SU-DHL-6 (cell line): Measurements from ENCODE around the gene CNEP1R1.
A peak's percentile ranks its signal among the peaks of the same experiment; 100 is the strongest.

ENCODE experiments used
- H2AFZ ChIP-seq: fragments of 200-600 bp; sonication (generic); 2 replicates; pipeline ENCODE4 v1.6.1; 2014; ENCODE audit warnings: low read depth, mild to moderate bottlenecking, moderate library complexity, mixed read lengths, antibody characterized with exemption, low read length; ENCODE audit not compliant: severe bottlenecking
- H3F3A ChIP-seq: fragments of 200-600 bp; shearing (Covaris generic); 2 replicates; pipeline ENCODE4 v1.6.0; 2016; ENCODE audit warnings: antibody characterized with exemption, mild to moderate bottlenecking; ENCODE audit not compliant: insufficient read depth
- H3K27ac ChIP-seq: fragments of 200-600 bp; sonication (generic); 2 replicates; pipeline ENCODE4 v1.5.1; 2016; ENCODE audit warnings: low read depth, mild to moderate bottlenecking, low read length, moderate library complexity, mixed read lengths
- H3K27me3 ChIP-seq: fragments of 200-600 bp; sonication (generic), shearing (Covaris generic); 2 replicates; pipeline ENCODE4 v1.6.0; 2014; ENCODE audit warnings: mild to moderate bottlenecking, low read length
- H3K36me3 ChIP-seq: fragments of 200-600 bp; sonication (generic); 2 replicates; pipeline ENCODE4 v1.6.1; 2014; ENCODE audit warnings: mild to moderate bottlenecking, low read length, mixed read lengths
- H3K4me2 ChIP-seq: fragments of 300-600, 200-600 bp; shearing (Covaris generic), sonication (generic); 2 replicates; pipeline ENCODE4 v1.6.0; 2014; ENCODE audit warnings: low read length, low read depth, mild to moderate bottlenecking; ENCODE audit not compliant: poor library complexity, severe bottlenecking
- H3K4me3 ChIP-seq: fragments of 200-600 bp; sonication (generic); 2 replicates; pipeline ENCODE4 v1.5.1; 2014; ENCODE audit warnings: antibody characterized with exemption, low read length, mild to moderate bottlenecking, mixed read lengths; ENCODE audit not compliant: insufficient read depth, poor library complexity, severe bottlenecking
- H3K79me2 ChIP-seq: fragments of 200-600 bp; sonication (generic); 2 replicates; pipeline ENCODE4 v1.6.1; 2014; ENCODE audit warnings: mild to moderate bottlenecking, low read length, moderate library complexity; ENCODE audit not compliant: insufficient read depth
- H3K9ac ChIP-seq: fragments of 200-600 bp; sonication (generic); 2 replicates; pipeline ENCODE4 v1.7.0; 2014; ENCODE audit warnings: mild to moderate bottlenecking, low read length
- H3K9me2 ChIP-seq: fragments of 200-600 bp; sonication (generic); replicated peaks from 2 replicates; pipeline ENCODE4 v1.6.1; 2014; ENCODE audit warnings: low read length; ENCODE audit not compliant: insufficient read depth
- H3K9me3 ChIP-seq: fragments of 200-600 bp; sonication (generic); 2 replicates; pipeline ENCODE4 v1.6.1; 2014; ENCODE audit warnings: low read length, mixed read lengths; ENCODE audit not compliant: insufficient read depth
- H4K20me1 ChIP-seq: fragments of 200-600 bp; sonication (generic); 2 replicates; pipeline ENCODE4 v1.6.1; 2014; ENCODE audit warnings: low read depth, mild to moderate bottlenecking, antibody characterized with exemption, low read length, moderate library complexity, mixed read lengths
- EZH2phosphoT487 ChIP-seq: fragments of 200-600 bp; sonication (generic), shearing (Covaris generic); conservative IDR thresholded peaks from 2 replicates; pipeline ENCODE4 v1.6.1; 2018; ENCODE audit warnings: mild to moderate bottlenecking, antibody characterized with exemption, low read length, moderate library complexity, mixed read lengths
- TF ChIP-seq, protein P1 (sequence below): fragments of 200-600 bp; sonication (generic); IDR thresholded peaks from one replicate; pipeline ENCODE4 v1.5.1; 2017; ENCODE audit warnings: antibody characterized with exemption, mild to moderate bottlenecking, low read length, moderate library complexity; ENCODE audit not compliant: insufficient read depth, poor library complexity, severe bottlenecking

Gene CNEP1R1

DNA sequence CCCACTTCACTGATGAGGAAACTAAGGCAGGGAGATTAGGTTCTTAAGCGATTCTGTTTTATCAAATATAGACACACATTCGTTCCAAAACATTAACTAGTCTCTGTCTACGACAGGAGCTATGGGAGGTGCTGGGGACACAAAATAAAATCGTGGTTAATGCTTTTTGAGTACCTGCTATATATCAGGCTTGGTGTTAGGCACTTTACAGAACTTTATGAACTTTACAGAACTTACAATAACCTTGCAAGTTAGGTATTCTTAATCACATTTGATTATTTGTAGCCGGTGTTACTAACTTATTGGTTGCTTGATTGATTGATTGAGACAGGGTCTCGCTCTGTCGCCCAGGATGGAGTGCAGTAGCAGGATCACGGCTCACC is 40.2 kb downstream of the CNEP1R1 start:
- peak overlapping the region; percentile 66 for H2AFZ ChIP-seq
- TF ChIP-seq EZH2phosphoT487, result no peak
- TF ChIP-seq, protein P1, sequence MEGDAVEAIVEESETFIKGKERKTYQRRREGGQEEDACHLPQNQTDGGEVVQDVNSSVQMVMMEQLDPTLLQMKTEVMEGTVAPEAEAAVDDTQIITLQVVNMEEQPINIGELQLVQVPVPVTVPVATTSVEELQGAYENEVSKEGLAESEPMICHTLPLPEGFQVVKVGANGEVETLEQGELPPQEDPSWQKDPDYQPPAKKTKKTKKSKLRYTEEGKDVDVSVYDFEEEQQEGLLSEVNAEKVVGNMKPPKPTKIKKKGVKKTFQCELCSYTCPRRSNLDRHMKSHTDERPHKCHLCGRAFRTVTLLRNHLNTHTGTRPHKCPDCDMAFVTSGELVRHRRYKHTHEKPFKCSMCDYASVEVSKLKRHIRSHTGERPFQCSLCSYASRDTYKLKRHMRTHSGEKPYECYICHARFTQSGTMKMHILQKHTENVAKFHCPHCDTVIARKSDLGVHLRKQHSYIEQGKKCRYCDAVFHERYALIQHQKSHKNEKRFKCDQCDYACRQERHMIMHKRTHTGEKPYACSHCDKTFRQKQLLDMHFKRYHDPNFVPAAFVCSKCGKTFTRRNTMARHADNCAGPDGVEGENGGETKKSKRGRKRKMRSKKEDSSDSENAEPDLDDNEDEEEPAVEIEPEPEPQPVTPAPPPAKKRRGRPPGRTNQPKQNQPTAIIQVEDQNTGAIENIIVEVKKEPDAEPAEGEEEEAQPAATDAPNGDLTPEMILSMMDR, result no peak
- no peaks in the 10 kb centered on the region for H3K9me3 ChIP-seq
- peak overlapping the region; percentile 36 for H3K4me3 ChIP-seq
- no peaks in the 10 kb centered on the region for H3K9me2 ChIP-seq
- no peak overlapping the region for H3K27ac ChIP-seq
- no peaks in the 10 kb centered on the region for H3F3A ChIP-seq
- H3K4me2 ChIP-seq, result peak overlapping the region; percentile 48
- no peaks in the 10 kb centered on the region for H3K27me3 ChIP-seq
- H3K79me2 ChIP-seq, result peaks cover 36% of the 10 kb centered on the region
- H3K9ac ChIP-seq, result no peak overlapping the region; the same call in 1 of the 2 replicates
- H4K20me1 ChIP-seq, result no peaks in the 10 kb centered on the region
- H3K36me3 ChIP-seq, result 0 out of 2 replicates have a peak, but pooled peaks cover 6% of the 10 kb centered on the region

DNA sequence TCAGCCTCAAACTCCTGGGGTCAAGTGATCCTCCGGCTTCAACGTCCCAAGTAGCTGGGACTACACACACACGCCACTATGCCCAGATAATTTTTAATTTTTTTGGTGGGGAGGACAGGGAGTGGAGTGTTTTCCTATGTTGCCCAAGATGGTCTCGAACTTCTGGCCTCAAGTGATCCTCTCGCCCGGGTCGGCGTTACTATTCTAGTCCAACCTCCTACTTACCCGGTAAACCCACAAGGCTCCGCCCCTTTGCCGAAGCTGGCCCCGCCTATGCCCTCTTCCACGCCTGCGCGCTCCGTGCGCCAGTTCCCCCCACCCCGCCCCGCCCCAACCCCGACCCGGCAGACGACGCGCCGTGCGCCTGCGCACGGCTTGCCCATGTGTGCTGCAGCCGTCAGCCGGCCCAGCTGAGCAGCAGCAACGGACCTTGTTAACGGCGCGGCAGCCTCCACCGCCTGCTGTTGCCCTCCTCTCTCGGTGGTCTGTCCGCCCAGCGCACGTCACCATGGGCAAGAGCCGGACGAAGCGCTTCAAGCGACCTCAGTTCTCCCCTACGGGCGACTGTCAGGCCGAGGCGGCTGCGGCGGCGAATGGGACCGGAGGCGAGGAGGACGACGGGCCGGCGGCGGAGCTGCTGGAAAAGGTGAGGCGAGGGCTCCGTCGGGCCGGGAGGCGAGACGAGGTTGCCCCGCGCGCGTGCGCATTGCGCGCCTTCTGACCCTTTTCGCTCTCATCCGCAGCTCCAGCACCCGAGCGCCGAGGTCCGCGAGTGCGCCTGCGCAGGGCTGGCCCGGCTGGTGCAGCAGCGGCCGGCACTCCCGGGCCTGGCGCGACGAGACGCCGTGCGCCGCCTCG is 40.8 kb downstream of the CNEP1R1 start, which contains the start of gene HEATR3:
Gene HEATR3 (plus strand): TSS at position 347 of the 858 bp plus-strand sequence. CDS start 162 bp downstream, at position 509.
- Histone ChIP-seq H3F3A (no peaks in the 10 kb centered on the region), H3K27ac (peak within 1 kb of the TSS; percentile 91), H3K27me3 (no peaks in the 10 kb centered on the region), H3K4me2 (peak within 1 kb of the TSS; percentile 67), H4K20me1 (no peaks in the 10 kb centered on the region), H3K9me2 (no peaks in the 10 kb centered on the region), H3K4me3 (peak within 1 kb of the TSS; percentile 84), H3K36me3 (0 out of 2 replicates have a peak, but pooled peaks cover 6% of the 10 kb centered on the region), H2AFZ (peak within 1 kb of the TSS; percentile 83), H3K9ac (peak within 1 kb of the TSS; percentile 86), H3K9me3 (no peaks in the 10 kb centered on the region), H3K79me2 (peaks cover 38% of the 10 kb centered on the region)
- TF ChIP-seq, protein P1, result no peak
- TF ChIP-seq EZH2phosphoT487, result no peak

DNA sequence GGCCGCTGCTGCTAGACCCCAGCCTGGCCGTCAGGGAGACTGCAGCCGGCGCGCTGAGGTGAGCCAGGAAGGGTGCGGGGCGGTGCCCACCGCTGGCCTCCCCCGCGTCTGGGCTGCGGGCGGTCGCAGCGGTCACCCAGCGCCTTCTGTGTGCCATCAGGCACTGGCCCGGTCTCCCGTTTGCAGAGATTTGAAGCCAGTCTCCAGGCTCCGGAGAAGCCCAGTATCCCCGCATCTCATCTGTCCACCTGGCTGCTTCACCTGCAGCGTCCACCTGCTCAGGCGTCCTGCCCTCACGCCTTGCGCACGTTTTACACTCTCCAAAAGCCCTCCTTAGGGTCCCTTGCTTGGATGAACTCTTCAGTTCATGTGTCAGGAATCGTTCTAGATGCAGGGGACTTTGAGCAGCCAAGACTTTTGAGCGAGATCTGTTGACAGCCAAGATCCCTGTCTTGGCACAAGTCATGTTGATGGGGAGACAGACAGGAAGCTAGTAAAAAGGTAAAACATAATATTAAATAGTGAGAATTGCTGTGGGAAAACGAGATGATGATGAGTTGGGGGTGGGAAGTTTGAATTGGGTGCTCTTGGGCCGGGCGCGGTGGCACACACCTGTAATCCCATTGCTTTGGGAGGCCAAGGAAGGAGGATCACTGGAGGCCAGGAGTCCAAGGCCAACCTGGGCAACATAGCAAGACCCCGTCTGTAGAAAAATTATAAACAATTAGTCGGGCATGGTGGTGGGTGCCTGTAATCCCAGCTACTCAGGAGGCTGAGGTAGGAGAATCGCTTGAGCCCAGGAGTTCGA is 41.7 kb downstream of the CNEP1R1 start:
- H3K27me3 ChIP-seq, result no peaks in the 10 kb centered on the region
- no peak for TF ChIP-seq EZH2phosphoT487
- TF ChIP-seq, protein P1, result no peak
- H3F3A ChIP-seq, result no peaks in the 10 kb centered on the region
- H3K36me3 ChIP-seq, result peaks cover 10% of the 10 kb centered on the region; the same call in 1 of the 2 replicates
- no peaks in the 10 kb centered on the region for H3K9me2 ChIP-seq
- H4K20me1 ChIP-seq, result no peaks in the 10 kb centered on the region
- peak overlapping the region; percentile 86 for H3K9ac ChIP-seq
- H3K4me2 ChIP-seq, result peak overlapping the region; percentile 67
- peak overlapping the region; percentile 63 for H2AFZ ChIP-seq
- peak overlapping the region; percentile 84 for H3K4me3 ChIP-seq
- peak overlapping the region; percentile 91 for H3K27ac ChIP-seq
- peaks cover 45% of the 10 kb centered on the region for H3K79me2 ChIP-seq
- H3K9me3 ChIP-seq, result no peaks in the 10 kb centered on the region
